ENCODE data around the gene FAM221B. TPM values are rescaled to one million over a fixed set of nuclear protein-coding genes. Genes with fewer than 3 reads are reported as not detected.
A peak's percentile ranks its signal among the peaks of the same experiment; 100 is the strongest.

The FAM221B gene
- total and polyA plus RNA-seq, 9 of the 15 experiments (the other 6 are each of a cell fraction or from before 2014, with no cell fraction given) = 0.01 TPM; not detected in 8

DNA sequence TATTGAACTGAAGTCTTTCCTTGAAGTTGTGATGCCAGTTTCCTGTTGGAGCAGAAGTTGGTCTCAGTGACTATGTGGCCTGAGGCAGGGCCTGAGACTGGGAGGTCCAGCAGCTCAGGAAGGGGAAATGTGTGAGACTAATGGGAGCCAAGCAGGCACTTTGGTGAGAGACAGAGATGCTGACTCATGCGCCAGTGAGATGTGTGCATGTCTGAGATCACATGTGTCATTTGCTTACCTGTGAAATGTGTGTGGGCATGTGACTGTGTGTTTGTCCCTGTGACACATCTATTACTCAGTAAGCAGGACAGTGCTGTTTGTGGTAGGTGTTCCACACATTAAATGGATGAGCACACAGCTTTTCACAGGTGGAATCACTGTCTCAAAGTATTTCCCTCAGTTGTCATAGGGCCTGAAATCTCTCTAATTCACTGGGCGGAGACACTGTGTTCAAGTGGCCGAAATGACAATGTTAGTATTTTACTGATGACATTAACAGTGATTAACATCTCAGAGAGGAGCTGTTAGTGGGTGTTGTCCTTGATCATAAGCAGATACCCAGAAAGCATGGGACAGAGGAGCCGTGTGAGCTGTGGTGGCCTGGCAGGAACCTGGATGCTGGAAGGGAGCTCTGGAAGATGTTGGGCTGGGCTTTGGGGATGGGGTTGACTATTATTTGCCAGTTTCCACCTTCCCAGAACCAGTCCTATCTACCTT lies 29.7 kb downstream of the FAM221B start (continued):
- TF ChIP-seq MAFK (IDR thresholded peaks at IDR 0.05; ENCODE audit: low read length) (peak; percentile 89), BDP1 (IDR thresholded peaks at IDR 0.05; ENCODE audit: insufficient read depth, insufficient read length) (no peak), RHOXF2B (CRISPR knock-in tag; conservative IDR thresholded peaks at IDR 0.05) (no peak), ZNF146 (CRISPR knock-in tag; IDR thresholded peaks at IDR 0.05; ENCODE audit: unreplicated experiment) (no peak), L3MBTL2 (IDR thresholded peaks at IDR 0.05) (0 out of 2 replicates have a peak, but pooled peaks have one; percentile 26), MCM7 (IDR thresholded peaks at IDR 0.05) (no peak), ZNF695 (CRISPR knock-in tag; IDR thresholded peaks at IDR 0.05) (no peak), NBN (IDR thresholded peaks at IDR 0.05; ENCODE audit: low read depth) (no peak), CREB1 (IDR thresholded peaks at IDR 0.05) (no peak), CREB1 (CRISPR knock-in tag; IDR thresholded peaks at IDR 0.05) (peak; percentile 24; the same call in 1 of the 2 replicates), EP400 (IDR thresholded peaks at IDR 0.05) (0 out of 2 replicates have a peak, but pooled peaks have one; percentile 3), SMAD2 (IDR thresholded peaks at IDR 0.05; ENCODE audit: low read depth, low read length) (no peak), RB1 (IDR thresholded peaks at IDR 0.05; ENCODE audit: low read depth) (no peak)
- TF ChIP-seq, protein P1, sequence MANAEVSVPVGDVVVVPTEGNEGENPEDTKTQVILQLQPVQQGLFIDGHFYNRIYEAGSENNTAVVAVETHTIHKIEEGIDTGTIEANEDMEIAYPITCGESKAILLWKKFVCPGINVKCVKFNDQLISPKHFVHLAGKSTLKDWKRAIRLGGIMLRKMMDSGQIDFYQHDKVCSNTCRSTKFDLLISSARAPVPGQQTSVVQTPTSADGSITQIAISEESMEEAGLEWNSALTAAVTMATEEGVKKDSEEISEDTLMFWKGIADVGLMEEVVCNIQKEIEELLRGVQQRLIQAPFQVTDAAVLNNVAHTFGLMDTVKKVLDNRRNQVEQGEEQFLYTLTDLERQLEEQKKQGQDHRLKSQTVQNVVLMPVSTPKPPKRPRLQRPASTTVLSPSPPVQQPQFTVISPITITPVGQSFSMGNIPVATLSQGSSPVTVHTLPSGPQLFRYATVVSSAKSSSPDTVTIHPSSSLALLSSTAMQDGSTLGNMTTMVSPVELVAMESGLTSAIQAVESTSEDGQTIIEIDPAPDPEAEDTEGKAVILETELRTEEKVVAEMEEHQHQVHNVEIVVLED (CRISPR knock-in tag; IDR thresholded peaks at IDR 0.05) = no peak
- TF ChIP-seq, protein P2, sequence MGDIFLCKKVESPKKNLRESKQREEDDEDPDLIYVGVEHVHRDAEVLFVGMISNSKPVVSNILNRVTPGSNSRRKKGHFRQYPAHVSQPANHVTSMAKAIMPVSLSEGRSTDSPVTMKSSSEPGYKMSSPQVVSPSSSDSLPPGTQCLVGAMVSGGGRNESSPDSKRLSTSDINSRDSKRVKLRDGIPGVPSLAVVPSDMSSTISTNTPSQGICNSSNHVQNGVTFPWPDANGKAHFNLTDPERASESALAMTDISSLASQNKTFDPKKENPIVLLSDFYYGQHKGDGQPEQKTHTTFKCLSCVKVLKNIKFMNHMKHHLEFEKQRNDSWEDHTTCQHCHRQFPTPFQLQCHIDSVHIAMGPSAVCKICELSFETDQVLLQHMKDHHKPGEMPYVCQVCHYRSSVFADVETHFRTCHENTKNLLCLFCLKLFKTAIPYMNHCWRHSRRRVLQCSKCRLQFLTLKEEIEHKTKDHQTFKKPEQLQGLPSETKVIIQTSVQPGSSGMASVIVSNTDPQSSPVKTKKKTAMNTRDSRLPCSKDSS (IDR thresholded peaks at IDR 0.05; ENCODE audit: low read depth, partially characterized antibody) = no peak
- TF ChIP-seq, protein P3, sequence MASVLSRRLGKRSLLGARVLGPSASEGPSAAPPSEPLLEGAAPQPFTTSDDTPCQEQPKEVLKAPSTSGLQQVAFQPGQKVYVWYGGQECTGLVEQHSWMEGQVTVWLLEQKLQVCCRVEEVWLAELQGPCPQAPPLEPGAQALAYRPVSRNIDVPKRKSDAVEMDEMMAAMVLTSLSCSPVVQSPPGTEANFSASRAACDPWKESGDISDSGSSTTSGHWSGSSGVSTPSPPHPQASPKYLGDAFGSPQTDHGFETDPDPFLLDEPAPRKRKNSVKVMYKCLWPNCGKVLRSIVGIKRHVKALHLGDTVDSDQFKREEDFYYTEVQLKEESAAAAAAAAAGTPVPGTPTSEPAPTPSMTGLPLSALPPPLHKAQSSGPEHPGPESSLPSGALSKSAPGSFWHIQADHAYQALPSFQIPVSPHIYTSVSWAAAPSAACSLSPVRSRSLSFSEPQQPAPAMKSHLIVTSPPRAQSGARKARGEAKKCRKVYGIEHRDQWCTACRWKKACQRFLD (CRISPR knock-in tag; IDR thresholded peaks at IDR 0.05) = no peak
- TF ChIP-seq, protein P4, sequence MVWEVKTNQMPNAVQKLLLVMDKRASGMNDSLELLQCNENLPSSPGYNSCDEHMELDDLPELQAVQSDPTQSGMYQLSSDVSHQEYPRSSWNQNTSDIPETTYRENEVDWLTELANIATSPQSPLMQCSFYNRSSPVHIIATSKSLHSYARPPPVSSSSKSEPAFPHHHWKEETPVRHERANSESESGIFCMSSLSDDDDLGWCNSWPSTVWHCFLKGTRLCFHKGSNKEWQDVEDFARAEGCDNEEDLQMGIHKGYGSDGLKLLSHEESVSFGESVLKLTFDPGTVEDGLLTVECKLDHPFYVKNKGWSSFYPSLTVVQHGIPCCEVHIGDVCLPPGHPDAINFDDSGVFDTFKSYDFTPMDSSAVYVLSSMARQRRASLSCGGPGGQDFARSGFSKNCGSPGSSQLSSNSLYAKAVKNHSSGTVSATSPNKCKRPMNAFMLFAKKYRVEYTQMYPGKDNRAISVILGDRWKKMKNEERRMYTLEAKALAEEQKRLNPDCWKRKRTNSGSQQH (CRISPR knock-in tag; IDR thresholded peaks at IDR 0.05) = no peak
- TF ChIP-seq, protein P5, sequence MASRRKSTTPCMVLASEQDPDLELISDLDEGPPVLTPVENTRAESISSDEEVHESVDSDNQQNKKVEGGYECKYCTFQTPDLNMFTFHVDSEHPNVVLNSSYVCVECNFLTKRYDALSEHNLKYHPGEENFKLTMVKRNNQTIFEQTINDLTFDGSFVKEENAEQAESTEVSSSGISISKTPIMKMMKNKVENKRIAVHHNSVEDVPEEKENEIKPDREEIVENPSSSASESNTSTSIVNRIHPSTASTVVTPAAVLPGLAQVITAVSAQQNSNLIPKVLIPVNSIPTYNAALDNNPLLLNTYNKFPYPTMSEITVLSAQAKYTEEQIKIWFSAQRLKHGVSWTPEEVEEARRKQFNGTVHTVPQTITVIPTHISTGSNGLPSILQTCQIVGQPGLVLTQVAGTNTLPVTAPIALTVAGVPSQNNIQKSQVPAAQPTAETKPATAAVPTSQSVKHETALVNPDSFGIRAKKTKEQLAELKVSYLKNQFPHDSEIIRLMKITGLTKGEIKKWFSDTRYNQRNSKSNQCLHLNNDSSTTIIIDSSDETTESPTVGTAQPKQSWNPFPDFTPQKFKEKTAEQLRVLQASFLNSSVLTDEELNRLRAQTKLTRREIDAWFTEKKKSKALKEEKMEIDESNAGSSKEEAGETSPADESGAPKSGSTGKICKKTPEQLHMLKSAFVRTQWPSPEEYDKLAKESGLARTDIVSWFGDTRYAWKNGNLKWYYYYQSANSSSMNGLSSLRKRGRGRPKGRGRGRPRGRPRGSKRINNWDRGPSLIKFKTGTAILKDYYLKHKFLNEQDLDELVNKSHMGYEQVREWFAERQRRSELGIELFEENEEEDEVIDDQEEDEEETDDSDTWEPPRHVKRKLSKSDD (conservative IDR thresholded peaks at IDR 0.05; ENCODE audit: low read length) = no peak
- TF ChIP-seq, protein P6, sequence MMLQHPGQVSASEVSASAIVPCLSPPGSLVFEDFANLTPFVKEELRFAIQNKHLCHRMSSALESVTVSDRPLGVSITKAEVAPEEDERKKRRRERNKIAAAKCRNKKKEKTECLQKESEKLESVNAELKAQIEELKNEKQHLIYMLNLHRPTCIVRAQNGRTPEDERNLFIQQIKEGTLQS (IDR thresholded peaks at IDR 0.05) = peak; percentile 81
- TF ChIP-seq, protein P6 (CRISPR knock-in tag; conservative IDR thresholded peaks at IDR 0.05) = no peak

Measured in K562 (cell line).